GM21528 (cell line): ENCODE results near the gene NUP210.
A peak's percentile ranks its signal among the peaks of the same experiment; 100 is the strongest.
"Not testable (repeated sequence)": the region's sequence is repeated elsewhere in the genome, so short reads cannot be mapped to it uniquely, and the experiment has no call there.

Source experiments
- ATAC-seq: cut with Tn5 transposase; IDR thresholded peaks from one replicate; pipeline ENCODE4 v1.9.1; 2021; ENCODE audit warnings: mild to moderate bottlenecking, moderate library complexity; ENCODE audit not compliant: unreplicated experiment, low FRiP score

The NUP210 gene

GRCh38 chr3:13420045-13420830 is at the start of gene NUP210:
Gene NUP210 (minus strand): TSS chr3:13420322. CDS start chr3:13420226, 96 bp downstream.
- peak; percentile 68 for ATAC-seq

- no peak for ATAC-seq
Observed at GRCh38 chr3:13466781-13467180, 46.7 kb upstream of the NUP210 start.

GRCh38 chr3:13465236-13465873 is 45.2 kb upstream of the NUP210 start:
- ATAC-seq, result no peak

GRCh38 chr3:13463618-13464400 is 43.7 kb upstream of the NUP210 start:
- ATAC-seq, result no peak

DNA sequence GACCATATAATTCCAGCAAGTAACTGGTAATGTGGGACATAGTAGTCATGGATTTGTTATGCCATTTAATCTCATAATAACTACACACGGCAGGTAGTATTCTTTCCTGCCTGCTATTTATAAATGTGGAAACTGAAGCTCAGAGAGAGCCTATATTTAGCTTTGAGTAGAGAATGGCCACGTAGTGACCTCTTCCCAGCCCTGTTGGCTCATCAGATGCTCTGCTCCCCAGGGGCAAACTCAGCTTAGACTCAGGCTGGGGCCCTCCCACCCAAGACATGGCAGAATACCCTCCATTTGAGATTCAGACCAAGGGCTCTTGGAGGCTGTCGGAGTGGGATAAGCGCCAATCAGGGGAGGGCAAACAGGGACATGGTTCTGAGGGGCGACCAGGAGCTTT is 42.7 kb upstream of the NUP210 start:
- no peak for ATAC-seq

DNA sequence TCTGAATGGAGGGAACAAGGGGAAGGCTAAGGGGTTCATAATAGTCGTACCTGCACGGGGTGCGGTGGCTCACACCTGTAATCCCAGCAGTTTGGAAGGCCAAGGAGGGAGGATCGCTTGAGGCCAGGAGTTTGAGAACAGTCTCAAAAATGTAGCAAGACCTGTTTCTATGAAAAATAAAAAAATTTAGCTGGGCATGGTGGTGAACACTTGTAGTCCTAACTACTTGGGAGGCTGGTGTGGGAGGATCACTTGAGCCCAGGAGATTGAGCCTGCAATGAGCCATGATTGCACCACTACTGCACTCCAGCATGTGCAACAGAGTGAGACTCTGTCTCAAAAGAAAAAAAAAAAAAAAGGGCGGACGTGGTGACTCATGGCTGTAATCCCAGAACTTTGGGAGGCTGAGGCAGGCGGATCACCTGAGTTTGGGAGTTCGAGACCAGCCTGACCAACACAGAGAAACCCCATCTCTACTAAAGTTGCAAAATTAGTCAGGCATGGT is 42.1 kb upstream of the NUP210 start:
- ATAC-seq, result no peak

DNA sequence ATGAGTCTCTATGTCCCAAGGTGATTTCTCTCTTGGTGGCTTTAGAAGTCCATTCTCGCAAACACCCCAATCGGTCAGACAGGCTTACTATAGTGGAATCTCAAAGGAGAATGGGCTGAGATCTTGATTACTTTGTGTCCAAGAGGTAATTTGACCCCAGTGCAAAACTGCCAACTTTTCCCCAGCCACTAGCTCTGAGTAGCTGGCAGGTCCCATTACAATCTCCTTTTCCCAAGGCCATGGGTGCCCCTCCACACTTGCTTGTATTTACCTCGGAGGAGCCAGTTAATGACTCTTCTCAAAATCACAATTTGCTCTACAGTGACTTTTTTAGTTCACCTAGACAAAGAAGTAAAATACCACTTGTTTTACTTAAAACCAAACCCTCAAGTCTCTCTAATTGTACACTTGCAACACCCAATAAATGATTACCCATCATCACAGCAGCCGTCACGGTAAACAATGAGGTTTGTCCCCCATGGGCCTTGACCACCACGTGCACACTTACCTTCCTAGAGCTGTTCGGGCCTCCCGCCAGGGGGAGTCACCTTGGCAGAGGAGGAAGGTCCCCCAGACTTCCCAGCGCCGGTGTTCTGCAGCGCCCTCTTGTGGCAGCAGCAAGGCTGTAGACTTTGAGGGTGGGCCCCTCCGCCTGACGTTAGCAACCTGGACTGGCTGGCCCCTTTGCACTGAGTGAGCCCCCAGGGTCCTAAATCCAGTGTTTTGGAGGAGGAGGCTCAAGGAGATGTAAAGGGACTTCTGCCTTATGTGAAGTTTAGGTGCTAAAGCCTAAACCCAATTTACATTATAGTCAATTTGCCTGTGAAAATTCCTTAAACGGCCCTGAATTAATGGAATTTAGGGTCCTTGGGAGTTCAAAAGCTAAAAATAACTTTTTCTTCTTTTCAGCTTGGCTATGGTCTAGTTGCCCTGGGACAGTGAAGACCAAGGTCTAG is 41.3 kb upstream of the NUP210 start:
- ATAC-seq, result no peak

DNA sequence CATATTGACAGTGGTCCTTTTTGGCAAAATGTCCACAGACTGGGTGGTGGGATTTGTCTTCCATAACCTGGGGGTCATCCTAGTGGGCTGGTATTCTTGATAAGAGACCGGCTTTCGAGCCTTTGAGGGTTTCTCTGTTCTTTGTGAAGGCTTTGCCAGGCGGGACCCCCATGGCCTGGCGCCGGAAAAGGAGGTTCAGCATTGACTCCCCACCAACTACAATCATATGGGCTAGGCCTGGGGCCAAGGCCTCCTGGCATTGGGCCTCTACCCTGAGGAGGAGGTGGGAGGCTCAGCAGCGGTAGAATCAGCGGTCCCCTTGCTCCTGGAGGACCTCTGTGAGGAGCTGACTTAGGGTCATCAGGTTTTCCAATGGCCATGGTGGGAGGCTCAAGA is 40.2 kb upstream of the NUP210 start:
- no peak for ATAC-seq

GRCh38 chr3:13459605-13460340 is 39.7 kb upstream of the NUP210 start:
- ATAC-seq, result no peak

DNA sequence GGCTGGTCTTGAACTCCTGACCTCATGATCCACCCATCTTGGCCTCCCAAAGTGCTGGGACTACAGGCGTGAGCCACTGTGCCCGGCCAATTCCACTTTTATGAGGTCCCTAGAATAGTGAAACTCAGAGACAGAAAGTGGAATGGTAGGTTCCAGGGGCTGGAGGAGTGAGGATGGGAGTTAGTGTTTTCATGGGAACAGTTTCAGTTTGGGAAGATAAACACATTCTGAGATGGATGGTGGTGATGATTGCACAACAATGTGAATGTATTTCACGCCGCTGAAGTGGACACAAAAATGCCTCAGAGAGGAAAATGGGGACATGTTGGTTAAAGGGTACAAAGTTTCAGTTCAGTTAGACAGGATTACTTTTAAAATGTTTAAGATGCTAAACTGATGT is 37.5 kb upstream of the NUP210 start:
- ATAC-seq, result no peak

DNA sequence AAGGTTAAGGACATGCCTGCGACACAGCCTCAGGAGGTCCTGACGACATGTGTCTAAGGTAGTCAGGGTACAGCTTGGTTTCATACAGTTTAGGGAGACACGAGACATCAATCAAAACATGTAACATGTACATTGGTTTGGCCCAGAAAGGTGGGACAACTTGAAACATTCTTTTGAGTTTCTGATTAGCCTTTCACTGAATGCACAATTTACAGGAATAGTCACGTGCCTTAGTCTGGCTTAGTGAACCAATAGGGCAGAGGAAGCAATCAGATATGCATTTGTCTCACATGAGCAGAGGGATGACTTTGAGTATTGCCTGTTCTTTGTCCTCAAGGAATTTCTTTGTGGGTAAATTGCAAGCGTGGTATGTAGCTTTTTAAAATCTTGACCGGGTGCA is 35.5 kb upstream of the NUP210 start:
- ATAC-seq, result no peak

- no peak for ATAC-seq
Observed at GRCh38 chr3:13452490-13453335, 32.6 kb upstream of the NUP210 start.

- ATAC-seq, result peak; percentile 7
Observed at GRCh38 chr3:13451301-13451673, 31.2 kb upstream of the NUP210 start.

GRCh38 chr3:13442882-13443281 is 22.8 kb upstream of the NUP210 start:
- ATAC-seq, result not testable (repeated sequence)

DNA sequence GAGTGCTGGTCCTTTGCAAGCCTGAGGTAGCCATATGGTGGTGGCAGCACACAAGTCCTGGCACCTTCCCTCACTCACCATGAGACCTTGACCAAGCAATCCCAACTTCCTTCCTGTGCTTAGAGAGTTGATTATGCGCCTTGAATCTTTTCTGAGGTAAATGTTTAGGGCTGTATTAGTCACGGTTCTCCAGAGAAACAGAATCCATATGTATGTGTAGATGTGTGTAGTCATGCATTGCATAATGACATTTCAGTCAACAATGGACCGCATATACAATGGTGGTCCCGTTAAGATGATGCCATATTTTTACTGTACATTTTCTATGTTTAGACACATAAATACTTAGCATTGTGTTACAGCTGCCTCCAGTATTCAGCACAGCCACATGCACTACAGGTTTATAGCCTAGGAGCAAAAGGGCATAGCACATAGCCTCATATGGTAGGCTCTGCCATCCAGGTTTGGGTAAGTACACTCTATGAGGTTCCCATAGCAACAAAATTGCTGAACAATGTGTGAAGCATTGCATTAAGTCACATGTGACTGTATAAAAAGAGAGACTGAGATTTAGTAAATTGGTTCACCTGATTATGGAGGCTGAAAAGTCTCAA is 20.2 kb upstream of the NUP210 start:
- no peak for ATAC-seq

DNA sequence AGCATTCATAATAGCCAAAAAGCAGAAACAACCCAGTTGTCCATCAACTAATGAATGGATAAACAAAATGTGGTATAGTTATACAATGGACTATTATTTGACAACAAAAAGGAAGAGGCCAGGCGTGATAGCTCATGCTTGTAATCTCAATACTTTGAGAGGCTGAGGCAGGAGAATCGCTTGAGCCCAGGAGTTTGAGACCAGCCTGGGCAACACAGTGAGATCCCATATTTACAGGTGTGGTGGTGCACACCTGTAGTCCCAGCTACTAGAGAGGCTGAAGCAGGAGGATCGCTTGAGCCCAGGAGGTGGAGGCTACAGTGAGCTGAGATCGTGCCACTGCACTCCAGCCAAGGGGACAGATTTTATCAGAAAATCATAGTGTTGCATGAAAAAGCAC is 16.1 kb upstream of the NUP210 start:
- ATAC-seq, result not testable (repeated sequence)

DNA sequence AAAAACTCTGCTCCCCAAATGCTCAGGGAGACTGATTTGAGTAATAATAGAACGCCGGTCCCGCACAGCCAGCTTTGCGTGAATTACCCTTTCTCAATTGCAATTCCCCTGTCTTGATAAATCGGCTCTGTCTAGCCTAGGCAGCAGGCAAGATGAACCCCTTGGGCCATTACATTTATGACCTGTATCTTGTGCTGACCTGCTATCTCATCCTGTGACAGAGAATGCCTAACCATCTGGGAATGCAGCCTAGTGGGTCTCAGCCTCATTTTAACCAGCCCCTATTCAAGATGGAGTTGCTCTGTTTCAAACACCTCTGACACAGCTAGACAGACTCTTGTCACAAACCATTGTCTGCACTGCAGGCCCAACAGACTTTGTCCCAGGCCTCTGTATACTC is 13.8 kb upstream of the NUP210 start:
- no peak for ATAC-seq

DNA sequence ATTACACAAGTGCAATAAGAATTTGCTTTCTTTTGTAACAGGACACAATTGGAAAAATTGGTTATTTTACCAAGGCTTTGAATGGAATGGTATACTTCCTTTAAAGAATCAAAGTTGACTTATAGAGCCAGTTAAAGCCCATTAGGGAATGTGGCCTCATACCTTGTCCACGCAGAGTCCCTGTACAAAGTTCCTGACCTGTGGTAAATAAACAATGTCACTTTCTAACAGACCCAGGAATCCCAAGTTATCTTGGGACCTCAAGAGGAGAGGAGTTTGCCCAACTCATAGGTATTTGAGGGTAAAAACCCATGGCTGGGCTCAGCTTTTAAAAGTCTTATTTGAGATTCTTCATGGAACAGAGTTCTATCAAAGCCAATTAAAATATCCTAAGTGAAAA is 12.0 kb upstream of the NUP210 start:
- ATAC-seq, result no peak
